Gastrocnemius medialis (tissue), 4 donors: ENCODE measurements around the gene SULF2.

ENCODE experiments used
- POLR2A ChIP-seq, 2 donors: fragments of 450-650 bp; IDR thresholded peaks; one replicate each; pipeline ENCODE4 v1.6.1; 2017; ENCODE audit warnings: antibody characterized with exemption in 2 of 2, mild to moderate bottlenecking in 2 of 2, moderate library complexity in 2 of 2
- TF ChIP-seq, protein P1 (sequence below), 5 experiments: fragments of 450-650 bp in 3 of 5; fragments of 200-600 bp in 2 of 5; sonication (generic) in 2 of 5; IDR thresholded peaks in 4 of 5; conservative IDR thresholded peaks in 1 of 5; 1 replicate in 4 of 5; 2 replicates in 1 of 5; pipeline ENCODE4 v1.5.1; 2016 to 2019; ENCODE audit warnings: antibody characterized with exemption in 5 of 5, mild to moderate bottlenecking in 3 of 5, moderate library complexity in 3 of 5

GRCh38 chr20:47740862-47741184 is 44.5 kb downstream of the SULF2 start:
- TF ChIP-seq, protein P1, sequence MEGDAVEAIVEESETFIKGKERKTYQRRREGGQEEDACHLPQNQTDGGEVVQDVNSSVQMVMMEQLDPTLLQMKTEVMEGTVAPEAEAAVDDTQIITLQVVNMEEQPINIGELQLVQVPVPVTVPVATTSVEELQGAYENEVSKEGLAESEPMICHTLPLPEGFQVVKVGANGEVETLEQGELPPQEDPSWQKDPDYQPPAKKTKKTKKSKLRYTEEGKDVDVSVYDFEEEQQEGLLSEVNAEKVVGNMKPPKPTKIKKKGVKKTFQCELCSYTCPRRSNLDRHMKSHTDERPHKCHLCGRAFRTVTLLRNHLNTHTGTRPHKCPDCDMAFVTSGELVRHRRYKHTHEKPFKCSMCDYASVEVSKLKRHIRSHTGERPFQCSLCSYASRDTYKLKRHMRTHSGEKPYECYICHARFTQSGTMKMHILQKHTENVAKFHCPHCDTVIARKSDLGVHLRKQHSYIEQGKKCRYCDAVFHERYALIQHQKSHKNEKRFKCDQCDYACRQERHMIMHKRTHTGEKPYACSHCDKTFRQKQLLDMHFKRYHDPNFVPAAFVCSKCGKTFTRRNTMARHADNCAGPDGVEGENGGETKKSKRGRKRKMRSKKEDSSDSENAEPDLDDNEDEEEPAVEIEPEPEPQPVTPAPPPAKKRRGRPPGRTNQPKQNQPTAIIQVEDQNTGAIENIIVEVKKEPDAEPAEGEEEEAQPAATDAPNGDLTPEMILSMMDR (IDR thresholded peaks at IDR 0.05 in 4 of 5, conservative IDR thresholded peaks at IDR 0.05 in 1 of 5), result no peak
- TF ChIP-seq POLR2A (IDR thresholded peaks at IDR 0.05), result no peak
